Osteocyte (in vitro differentiated cells): Measurements from ENCODE around the gene ETHE1. TPM values are rescaled to one million over a fixed set of nuclear protein-coding genes. Genes with fewer than 3 reads are reported as not detected.

ENCODE experiments used
- DNase-seq: peaks from one replicate; pipeline ENCODE4 v3.0.0; 2021; ENCODE audit warnings: mixed read lengths; ENCODE audit not compliant: unreplicated experiment; ENCODE audit errors: extremely low spot score
- H3K27ac Mint-ChIP-seq: one replicate; pipeline ENCODE4 v1.8.0; 2021; ENCODE audit warnings: mild to moderate bottlenecking, mixed read lengths; ENCODE audit not compliant: unreplicated experiment
- H3K27me3 Mint-ChIP-seq: one replicate; pipeline ENCODE4 v1.8.0; 2021; ENCODE audit warnings: mixed read lengths; ENCODE audit not compliant: unreplicated experiment
- H3K36me3 Mint-ChIP-seq: one replicate; pipeline ENCODE4 v1.8.0; 2021; ENCODE audit warnings: mixed read lengths; ENCODE audit not compliant: unreplicated experiment
- H3K4me1 Mint-ChIP-seq: one replicate; pipeline ENCODE4 v1.8.0; 2021; ENCODE audit warnings: mixed read lengths; ENCODE audit not compliant: unreplicated experiment
- H3K4me3 Mint-ChIP-seq: one replicate; pipeline ENCODE4 v1.8.0; 2021; ENCODE audit warnings: mild to moderate bottlenecking, moderate library complexity, mixed read lengths; ENCODE audit not compliant: unreplicated experiment
- H3K9me3 Mint-ChIP-seq: one replicate; pipeline ENCODE4 v1.8.0; 2021; ENCODE audit warnings: mixed read lengths; ENCODE audit not compliant: unreplicated experiment
- CTCF ChIP-seq: fragments of 200-600 bp; sonication (generic); IDR thresholded peaks from 2 replicates; pipeline ENCODE4 v1.5.0; 2021; ENCODE audit warnings: antibody characterized with exemption, mild to moderate bottlenecking, moderate library complexity
- total RNA-seq: library from RNA; stranded (reverse); gene quantifications from 2 replicates; pipeline ENCODE4 v1.2.1, GENCODE V29; 2021

The ETHE1 gene
- total RNA-seq, 1 donor from 2014 or later: 41.8 TPM

- DNase-seq: peak; percentile 96
- Mint-ChIP-seq H3K4me3 (peak overlapping the region; percentile 93), H3K9me3 (no peaks in the 10 kb centered on the region), H3K27ac (peak overlapping the region; percentile 90), H3K4me1 (peaks cover 22% of the 10 kb centered on the region), H3K36me3 (peaks cover 13% of the 10 kb centered on the region), H3K27me3 (peaks cover 3% of the 10 kb centered on the region)
- peak; percentile 20 for TF ChIP-seq CTCF
Measured at GRCh38 chr19:43503501-43504425, 23.2 kb downstream of the ETHE1 start.

- Mint-ChIP-seq H3K9me3 (no peaks in the 10 kb centered on the region), H3K27ac (no peak overlapping the region)
- no peak for TF ChIP-seq CTCF
Measured at GRCh38 chr19:43502419-43502976, 24.5 kb downstream of the ETHE1 start.

GRCh38 chr19:43501661-43502418 is 25.2 kb downstream of the ETHE1 start:
- no peak for DNase-seq
- Mint-ChIP-seq H3K4me1 (peaks cover 22% of the 10 kb centered on the region), H3K36me3 (peaks cover 7% of the 10 kb centered on the region), H3K27me3 (peaks cover 3% of the 10 kb centered on the region), H3K27ac (no peak overlapping the region), H3K9me3 (no peaks in the 10 kb centered on the region), H3K4me3 (no peak overlapping the region)
- TF ChIP-seq CTCF: no peak

More at GRCh38 chr19:43502419-43502976, 24.5 kb downstream of the ETHE1 start:
- peaks cover 22% of the 10 kb centered on the region for H3K4me1 Mint-ChIP-seq
- H3K36me3 Mint-ChIP-seq: peaks cover 7% of the 10 kb centered on the region
- H3K27me3 Mint-ChIP-seq: peaks cover 3% of the 10 kb centered on the region
- no peak for DNase-seq
- H3K4me3 Mint-ChIP-seq: no peak overlapping the region

GRCh38 chr19:43499042-43499441 is 28.0 kb downstream of the ETHE1 start:
- no peak for TF ChIP-seq CTCF
- Mint-ChIP-seq H3K9me3 (no peaks in the 10 kb centered on the region), H3K4me3 (no peak overlapping the region), H3K4me1 (peaks cover 12% of the 10 kb centered on the region), H3K36me3 (peaks cover 8% of the 10 kb centered on the region), H3K27me3 (peaks cover 3% of the 10 kb centered on the region), H3K27ac (no peak overlapping the region)
- no peak for DNase-seq
